GM12864 (cell line): ENCODE measurements around the gene NRP1.

Source experiments
- DNase-seq: peaks from one replicate; pipeline ENCODE4 v3.0.0-alpha.2; 2011; ENCODE audit warnings: low read depth
- H3K4me3 ChIP-seq: 2 replicates; pipeline ENCODE4 v1.5.1; 2011; ENCODE audit warnings: mild to moderate bottlenecking, low read depth, low read length, control low read depth
- CTCF ChIP-seq: IDR thresholded peaks from 2 replicates; pipeline ENCODE4 v1.5.1; 2011; ENCODE audit warnings: low read depth, mild to moderate bottlenecking, moderate library complexity, low read length, control low read depth, inconsistent platforms; ENCODE audit errors: missing control alignments

NRP1 gene

GRCh38 chr10:33323721-33324120 lies 10.7 kb downstream of the NRP1 start:
- TF ChIP-seq CTCF, result no peak
- no peak for DNase-seq
- H3K4me3 ChIP-seq, result no peak overlapping the region

GRCh38 chr10:33321516-33321915 lies 13.0 kb downstream of the NRP1 start:
- no peak for TF ChIP-seq CTCF
- no peak overlapping the region for H3K4me3 ChIP-seq
- DNase-seq, result no peak

- DNase-seq, result no peak
- H3K4me3 ChIP-seq, result no peak overlapping the region
- TF ChIP-seq CTCF, result no peak
These were observed 14.2 kb downstream of the NRP1 start for GRCh38 chr10:33320288-33320687.

GRCh38 chr10:33315891-33316290 lies 18.6 kb downstream of the NRP1 start:
- H3K4me3 ChIP-seq, result no peak overlapping the region
- no peak for TF ChIP-seq CTCF
- DNase-seq, result no peak

GRCh38 chr10:33314811-33315561 lies 19.5 kb downstream of the NRP1 start:
- H3K4me3 ChIP-seq, result no peak overlapping the region
- TF ChIP-seq CTCF, result no peak
- no peak for DNase-seq

- no peak overlapping the region for H3K4me3 ChIP-seq
- DNase-seq, result no peak
- TF ChIP-seq CTCF, result no peak
These were observed 22.8 kb downstream of the NRP1 start for GRCh38 chr10:33311640-33312039.

- no peak for DNase-seq
- no peak overlapping the region for H3K4me3 ChIP-seq
- no peak for TF ChIP-seq CTCF
These were observed 23.6 kb downstream of the NRP1 start for GRCh38 chr10:33310853-33311252.
